HG02943 (cell line): ENCODE results near the gene PACS1.

Experiments
- ATAC-seq: cut with Tn5 transposase; IDR thresholded peaks from one replicate; pipeline ENCODE4 v1.9.1; 2021; ENCODE audit warnings: mild to moderate bottlenecking, low read depth, moderate library complexity; ENCODE audit not compliant: unreplicated experiment

The PACS1 gene

DNA sequence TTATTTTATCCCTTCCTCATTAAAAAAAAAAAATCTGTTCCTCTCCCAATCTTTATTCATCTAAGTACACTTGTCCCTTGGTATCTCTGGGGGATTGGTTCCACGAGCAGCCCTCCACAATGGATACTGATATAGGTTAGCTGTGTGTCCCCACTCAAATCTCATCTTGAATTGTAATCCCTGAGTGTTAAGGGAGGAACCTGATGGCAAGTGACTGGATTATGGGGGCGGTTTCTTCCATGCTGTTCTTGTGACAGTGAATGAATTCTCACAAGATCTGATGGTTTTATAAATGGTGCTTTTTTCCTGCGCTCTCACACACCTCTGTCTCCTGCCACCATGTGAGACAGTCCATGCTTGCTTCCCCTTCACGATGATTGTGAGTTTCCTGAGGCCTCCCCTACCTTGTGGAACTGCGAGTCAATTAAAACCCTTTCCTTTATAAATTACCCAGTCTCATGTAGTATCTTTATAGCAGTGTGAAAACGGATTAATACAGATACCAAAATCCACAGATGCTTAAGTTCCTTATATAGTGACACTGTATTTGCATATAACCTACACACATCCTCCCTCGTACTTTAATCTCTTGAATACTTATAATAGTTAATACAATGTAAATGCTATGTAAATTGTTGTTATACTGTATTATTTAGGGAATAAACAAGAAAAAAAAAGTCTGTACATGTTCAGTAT, 62.0 kb downstream of the PACS1 start:
- ATAC-seq, result no peak

DNA sequence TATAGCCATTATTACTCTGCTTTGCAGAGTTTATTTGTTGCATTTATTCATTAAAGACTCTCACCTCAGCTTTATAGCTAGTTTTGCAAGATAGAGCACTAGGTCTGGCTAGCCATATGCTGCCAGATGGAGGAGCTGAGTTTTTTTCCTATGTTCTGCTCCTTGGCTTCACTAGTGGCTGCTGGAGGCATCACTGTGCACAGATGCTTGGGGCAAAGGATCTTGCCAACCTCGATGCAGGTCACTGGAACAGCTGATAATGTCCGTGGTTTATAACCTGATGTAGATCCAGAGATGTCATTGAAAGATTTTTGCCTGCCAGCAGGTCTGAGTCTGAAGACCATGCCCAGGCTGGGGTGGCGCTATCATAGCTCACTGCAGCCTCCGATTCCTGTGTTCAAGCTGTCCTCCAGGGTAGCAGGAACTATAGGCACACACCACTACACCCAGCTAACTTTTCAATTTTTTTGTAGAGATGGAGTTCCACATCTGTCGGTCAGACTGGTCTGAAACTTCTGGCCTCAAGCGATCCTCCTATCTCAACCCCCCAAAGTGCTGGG, 63.2 kb downstream of the PACS1 start:
- ATAC-seq, result no peak

DNA sequence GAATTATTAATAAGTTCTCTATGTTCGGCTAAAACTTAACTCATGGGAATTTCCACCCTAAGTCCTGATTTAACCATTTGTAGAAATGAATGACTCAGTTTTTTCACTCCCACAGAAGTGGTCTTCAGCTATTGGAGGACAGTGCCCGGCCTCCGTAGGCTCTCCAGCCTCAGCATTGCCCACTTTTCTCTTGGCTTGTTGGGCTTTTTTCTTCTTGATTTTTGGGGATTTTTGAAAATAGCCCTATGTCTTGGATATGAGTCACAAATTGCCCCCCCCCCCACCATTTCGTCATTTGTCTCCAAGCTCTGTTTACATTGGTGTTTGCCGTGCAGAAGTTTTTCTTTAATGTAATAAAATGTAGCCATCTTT, 66.7 kb downstream of the PACS1 start:
- ATAC-seq, result no peak

DNA sequence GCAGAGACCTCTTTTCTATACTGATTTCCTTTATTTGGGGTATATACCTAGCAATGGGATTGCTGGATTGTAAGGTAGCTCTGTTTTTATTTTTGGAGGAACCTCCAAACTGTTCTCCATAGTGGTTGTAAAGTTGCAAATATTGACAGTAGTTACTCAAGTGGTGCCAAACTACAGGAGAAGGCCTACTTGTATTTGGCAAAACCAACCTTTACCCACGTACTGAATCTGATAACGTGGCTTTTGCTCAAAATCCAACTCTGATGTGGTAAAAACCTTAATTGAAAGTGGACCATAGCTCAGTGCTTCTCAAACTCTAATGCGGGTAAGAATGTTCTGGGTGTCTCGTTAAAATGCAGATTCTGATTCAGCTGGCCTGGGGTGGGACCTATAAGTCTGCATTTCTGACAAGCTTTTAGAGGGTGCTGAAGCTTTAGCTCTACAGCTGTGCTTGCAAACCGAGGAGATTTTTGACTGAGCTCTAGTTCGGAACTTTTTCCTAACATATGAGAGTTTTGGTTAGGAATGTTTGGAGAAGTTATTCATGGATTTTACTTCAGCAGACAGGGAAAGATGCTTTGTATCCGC, 69.8 kb downstream of the PACS1 start:
- no peak for ATAC-seq

DNA sequence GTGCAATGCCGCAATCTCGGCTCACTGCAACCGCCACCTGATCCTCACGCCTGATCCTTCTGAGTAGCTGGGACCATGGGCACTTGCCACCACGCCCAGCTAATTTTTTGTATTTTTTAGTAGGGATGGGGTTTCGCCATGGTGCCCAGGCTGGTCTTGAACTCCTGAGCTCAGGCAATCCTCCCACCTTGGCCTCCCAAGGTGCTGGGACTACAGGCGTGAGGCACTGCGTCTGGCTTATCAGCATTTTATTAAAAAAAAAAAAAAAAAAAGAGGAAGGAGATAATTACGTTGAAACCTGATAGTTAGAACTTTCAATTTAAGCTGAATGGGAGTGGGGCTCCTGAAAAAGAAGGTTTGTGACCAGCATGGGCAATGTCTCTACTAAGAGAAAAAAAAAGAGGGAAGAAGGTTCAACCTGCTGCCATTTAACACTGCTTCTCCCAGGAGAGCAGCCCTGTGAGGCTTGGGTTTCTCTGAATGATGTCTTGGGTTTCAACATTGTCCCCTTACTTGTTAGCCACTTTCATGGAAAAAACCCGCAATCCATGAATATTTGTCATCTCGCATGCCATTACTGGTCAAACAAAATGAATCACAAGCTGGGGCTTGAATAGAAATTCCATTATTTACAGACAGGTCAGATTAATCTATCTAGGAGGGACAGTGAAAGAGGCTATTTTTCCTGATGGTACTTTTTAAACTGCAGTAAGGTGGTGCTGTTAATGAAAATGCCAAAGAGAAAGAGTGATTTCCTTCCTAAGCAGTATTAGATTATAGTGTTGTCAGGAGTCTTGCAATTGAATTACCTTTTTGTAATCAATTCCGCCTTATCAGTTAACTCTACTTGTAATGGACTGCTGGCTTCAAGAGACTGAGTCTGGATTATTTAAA, 72.5 kb downstream of the PACS1 start:
- no peak for ATAC-seq

DNA sequence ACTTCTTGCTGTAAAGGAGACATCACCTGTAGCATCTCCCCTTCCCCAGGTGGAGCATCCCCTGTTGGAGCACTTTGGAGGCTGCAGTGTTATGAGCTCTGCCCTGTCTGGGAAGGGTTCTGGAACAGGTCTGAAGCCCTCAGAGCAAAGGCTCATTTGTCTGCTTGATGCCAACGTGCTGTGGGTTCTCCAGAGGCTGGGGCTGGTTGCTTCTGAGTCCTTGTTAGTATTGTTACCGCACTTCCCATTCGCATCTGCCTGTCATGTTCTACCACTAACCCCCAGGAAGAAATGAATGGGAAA, 73.1 kb downstream of the PACS1 start:
- no peak for ATAC-seq

DNA sequence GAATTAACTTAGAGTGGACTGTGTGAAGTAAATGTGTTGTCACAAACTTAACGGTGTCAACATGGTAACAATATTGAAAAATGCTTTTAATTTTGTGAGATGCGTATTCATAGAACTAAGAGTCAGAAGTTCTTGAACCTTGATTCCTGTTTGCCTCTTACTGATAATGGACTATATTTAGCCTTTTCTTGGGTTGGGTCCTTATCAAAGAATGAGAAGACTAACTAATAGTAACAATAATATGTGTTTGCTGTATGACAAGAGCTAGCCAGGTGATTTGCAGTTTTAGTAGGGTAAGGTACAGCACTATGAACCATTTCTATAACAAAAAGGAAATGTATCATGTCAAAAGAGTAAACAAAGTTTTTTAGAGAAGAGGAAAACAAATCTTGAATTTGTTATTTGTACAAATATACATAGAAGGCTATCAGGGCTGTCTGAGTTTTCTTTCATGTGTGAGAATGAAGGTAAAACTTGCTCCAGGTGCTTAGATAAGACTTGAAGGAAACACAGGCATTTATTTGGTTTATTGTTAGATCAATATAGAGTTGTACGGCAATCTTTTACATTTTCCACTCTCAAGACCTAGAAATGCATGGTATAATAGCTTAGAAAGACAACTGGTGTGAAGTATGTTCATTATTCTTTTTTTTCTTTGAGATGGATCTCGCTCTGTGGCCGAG, 74.1 kb downstream of the PACS1 start:
- ATAC-seq, result no peak

DNA sequence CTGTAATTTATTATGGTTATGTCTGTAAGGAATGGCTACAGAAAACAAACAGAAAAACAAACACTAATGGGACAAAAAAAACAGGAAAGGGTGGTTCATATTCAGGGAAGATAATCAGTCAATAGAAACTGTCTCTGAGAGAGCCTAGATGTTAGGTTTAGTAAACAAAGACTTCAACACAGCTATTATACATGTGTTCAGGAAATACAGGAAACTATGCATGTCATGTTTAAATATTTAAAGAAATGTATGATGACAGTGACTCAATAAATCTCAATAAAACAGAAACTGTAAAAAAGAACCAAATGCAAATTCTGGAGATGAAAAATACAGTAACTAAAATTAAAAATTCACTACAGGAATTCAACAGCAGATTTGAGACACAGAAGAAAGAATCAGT, 76.0 kb downstream of the PACS1 start:
- ATAC-seq, result no peak

DNA sequence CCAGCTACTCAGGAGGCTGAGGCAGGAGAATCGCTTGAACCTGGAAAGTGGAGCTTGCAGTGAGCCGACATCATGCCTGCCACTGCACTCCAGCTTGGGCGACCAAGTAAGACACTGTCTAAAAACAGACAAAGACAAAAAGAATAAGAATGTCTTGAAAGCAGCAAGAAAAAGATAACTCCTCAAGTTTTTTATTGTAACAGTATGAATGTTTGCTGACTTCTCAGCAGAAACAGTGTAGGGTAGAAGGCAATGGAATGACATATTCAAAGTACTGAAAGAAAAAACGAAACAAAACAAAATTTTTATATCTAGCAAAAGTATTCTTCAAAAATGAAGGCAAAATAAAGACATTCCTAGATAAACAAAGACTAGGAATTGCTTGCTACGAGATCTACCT, 76.9 kb downstream of the PACS1 start:
- ATAC-seq, result no peak

DNA sequence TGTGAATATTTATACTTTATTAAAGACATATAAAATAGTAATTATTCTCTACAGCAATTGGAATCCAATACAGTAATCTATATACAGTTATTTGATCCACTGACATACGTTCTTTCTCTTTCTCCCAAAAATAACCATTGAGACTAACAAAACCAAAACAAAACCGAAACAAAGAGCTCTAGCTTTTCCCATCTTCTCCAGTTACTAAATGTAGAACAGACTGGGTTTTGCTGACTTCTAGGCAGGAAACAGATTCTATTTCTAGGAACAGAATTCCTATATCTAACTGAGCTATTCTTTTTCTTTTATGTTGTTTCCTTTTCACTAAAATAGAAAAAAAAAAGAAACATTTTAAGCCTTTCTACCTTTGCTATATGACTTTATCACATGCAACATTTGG, 80.1 kb downstream of the PACS1 start:
- ATAC-seq, result no peak

DNA sequence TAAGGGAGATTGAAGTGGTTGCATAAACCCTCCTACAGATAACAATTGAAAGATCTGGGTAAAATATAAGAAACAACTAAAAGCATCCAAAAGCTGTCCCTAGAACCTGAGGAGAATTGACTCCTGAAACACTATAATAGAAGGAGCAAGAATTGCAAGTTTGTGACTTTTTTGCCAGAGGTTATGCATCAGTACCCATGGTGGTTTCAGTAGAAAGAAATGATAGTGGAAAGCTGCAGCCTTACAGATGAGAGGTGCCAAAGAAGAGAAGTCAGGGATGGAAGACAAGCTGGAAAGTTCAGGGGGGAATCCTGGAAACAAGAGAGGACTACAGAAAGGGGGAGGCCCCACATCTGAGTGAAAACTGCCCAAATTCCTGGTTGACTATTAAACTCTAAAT, 80.7 kb downstream of the PACS1 start:
- no peak for ATAC-seq

DNA sequence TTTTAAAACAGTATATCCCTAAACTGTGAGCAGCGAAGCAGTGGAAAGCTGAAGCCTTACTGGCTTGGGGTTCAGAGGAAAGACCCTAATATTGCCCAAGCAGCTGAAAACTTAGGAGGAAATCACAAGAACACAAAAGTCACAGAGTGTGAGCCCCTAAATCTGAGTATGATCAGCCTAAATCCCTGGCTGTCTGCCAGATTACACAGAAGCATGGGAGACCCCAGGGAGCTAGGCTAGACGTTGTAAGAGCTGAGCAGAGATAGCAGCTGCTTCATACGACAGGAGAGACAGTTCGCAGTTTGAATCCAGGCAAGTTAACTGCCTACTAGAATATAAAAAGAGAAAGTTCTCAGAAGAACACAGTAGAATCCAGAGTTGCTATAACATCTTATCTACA, 81.2 kb downstream of the PACS1 start:
- no peak for ATAC-seq

DNA sequence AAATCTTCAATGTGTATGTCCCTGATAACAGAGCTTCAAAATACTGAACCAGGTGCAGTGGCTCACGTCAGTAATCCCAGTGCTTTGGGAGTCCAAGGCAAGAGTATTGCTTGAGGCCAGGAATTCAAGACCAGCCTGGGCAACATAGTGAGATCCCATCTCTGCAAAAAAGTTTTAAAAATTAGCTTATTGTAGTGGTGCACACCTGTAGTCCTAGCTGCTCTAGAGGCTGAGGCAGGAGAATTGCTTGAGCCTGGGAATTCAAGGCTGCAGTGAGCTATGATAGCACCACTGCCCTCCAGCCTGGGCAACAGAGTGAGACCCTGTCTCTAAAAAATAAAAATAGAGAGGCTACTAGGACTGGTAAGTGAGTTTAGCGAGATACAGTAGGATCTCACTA, 84.0 kb downstream of the PACS1 start:
- no peak for ATAC-seq

DNA sequence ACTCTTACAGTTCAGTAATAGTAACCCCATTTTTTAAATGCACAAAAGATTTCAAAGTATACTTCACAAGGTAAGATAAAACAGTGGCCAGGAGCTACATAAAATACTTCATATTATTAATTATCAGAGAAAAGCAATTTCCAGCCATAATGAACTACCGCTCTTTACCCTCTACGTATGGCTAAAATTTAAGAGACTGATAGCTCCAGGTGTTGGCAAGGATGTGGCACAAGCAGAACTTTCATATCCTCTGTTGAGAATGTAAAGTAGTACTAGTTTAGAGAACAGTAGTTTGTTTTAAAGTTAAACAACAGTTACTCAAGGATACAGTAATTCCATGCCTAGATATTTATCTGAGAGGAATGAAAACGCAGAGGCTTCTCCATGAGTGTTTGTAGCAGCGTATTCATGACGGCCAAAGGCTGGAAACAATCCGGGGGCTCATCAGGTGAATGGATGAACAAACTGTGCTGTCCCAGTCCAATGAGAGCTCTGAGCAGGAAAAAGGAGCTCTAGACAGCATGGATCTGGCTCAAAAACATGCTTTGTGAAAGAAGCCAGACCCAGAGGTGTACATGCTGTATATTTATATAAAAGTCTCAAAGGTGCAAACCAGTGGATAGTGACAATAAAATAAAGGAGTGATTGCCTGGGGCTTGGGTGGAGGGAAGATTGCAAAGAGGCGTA, 85.5 kb downstream of the PACS1 start:
- ATAC-seq, result no peak

DNA sequence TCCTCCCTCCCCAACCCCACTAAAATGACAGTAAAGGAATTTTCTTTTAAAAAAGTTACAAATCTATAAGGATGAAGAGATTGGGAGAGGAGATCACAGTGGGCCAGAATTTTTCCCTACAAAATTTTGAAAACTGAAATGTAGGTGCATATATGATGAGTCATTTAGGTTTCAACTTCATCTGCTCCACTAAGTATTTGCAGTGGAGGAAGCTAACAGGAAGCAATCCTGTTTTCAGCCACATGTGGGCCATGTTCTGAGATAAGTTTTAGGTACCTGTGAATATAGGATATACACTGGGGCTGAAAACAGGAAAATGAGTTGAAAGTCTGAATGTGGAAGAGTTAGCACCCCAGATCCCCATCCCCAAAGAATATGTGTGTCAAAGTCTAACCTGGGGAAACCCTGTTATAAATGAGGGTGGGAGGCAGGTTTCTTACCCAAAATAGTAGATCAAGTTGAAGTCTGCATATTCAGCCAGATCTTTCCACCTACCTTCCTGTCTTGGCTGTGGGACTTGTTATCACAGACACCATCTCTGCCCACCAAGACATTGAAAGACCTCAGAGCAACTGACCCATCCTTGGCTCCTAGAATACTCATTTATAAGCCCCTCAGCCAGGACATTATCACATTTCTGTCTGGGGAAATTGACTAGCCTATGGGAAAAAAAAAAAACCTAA, 87.3 kb downstream of the PACS1 start:
- ATAC-seq, result no peak

DNA sequence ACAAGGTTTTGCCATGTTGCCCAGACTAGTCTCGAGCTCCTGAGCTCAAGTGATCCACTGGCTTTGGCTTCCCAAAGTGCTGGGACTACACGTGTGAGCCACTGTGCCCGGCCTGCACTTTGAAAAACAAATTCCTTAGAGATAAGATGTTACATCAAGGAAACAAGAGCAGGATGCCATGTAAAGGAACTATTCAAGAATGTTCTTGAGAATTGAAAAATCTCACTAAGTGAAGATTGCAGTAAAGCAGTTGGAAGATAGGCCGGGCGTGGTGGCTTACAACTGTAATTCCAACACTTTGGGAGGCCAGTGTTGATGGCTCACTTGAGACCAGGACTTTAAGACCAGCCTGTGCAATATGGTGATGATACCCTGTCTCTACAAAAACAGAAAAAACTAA, 88.1 kb downstream of the PACS1 start:
- ATAC-seq, result no peak

DNA sequence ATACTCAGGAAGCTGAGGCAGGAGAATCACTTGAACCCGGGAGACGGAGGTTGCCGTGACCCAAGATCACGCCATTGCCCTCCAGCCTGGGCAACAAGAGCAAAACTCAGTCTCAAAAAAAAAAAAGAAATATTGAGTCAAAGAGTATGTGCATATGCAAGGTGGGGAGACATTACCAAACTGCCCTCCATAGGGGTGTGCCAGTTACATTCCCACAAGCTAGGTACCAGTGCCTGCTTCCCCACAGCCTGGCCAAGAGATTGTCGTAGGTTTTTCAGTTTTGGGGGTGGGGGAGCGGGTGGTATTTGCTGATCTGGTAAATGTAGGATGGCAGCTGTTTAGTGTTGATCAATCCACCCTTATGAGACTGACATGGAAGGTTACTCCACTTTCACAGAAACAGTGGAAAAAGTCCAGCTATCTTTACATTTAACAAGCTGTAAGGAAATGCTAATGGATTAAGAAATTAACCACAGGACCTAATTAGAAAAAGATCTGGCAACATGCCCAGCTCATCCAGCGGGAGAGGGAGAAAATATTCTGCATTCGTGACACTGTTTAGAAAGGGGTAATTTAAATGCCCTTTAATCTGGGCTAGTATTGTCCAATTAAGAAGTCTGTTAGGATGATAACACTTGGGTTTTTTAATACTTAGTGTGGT, 89.4 kb downstream of the PACS1 start:
- ATAC-seq, result no peak

DNA sequence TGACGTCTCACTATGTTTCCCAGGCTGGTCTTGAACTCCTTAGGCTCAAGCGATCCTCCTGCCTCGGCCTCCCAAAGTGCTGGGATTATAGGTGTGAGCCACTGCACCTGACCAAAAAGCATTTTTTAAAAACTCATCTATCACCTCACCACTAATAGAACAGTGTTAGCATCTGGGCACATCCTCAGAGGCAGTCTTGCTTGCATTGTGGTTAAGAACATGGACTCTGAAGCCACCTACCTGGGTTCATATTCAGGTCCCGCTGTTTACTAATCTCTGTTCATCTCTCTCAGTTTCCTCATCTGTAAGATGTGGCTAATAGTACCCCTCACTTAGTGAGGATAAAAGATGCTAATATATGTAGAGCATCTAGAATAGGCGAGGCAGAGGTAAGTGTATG, 90.6 kb downstream of the PACS1 start:
- no peak for ATAC-seq

DNA sequence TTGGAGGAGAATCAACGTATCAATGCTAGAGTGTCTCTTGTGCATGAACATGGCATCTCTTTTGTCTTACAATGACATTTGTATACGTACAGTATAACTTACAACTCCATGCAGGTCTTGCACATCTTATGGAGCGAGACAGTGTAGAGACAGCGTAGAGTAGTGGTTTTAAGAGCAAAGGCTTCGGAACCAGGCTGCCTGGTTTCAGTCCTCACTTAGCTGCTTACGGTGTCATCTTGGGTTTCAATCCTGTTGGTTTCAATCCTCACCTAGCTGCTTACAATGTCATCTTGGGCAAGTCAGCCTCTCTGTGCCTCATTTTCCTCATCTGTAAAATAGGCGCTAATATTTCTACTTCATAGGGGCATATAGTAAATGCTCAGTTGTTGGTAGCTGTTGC, 98.2 kb downstream of the PACS1 start:
- no peak for ATAC-seq
